ENCODE results near the gene PCDHB1. TPM values are rescaled to one million over a fixed set of nuclear protein-coding genes. Genes with fewer than 3 reads are reported as not detected.

Gene PCDHB1, protein sequence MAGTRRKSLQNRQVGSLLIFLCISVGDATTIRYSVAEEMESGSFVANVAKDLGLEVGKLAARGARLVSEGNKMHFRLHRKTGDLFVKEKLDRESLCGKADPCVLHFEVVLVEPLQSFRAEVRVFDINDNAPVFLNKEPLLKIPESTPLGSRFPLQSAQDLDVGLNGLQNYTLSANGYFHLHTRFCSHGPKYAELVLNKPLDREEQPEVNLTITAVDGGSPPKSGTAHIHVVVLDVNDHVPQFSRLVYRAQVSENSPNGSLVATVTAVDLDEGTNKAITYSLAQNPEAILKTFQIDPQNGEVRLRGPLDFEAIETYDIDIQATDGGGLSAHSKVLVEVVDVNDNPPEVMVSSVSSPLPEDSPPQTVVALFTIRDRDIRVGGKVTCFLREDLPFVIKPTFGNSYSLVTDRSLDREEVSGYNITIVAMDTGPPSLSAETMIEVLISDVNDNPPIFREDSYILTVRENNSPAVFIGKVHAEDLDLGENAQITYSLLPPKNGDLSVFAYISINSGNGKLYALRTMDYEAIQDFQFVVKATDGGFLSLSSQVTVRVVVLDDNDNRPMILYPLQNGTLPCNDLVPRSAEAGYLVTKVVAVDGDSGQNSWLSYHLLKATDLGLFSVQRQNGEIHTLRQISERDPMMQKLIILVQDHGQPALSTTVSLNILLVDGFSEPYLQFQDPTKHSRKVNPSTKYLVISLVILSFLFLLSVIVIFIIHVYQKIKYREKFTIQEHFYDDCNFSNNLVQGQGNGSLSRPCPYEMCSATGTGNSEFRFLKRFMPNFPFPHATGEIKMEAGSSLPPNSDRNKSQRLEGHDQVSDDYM
- polyA plus RNA-seq (ENCODE audit: insufficient read length) = 0.14 TPM

DNA sequence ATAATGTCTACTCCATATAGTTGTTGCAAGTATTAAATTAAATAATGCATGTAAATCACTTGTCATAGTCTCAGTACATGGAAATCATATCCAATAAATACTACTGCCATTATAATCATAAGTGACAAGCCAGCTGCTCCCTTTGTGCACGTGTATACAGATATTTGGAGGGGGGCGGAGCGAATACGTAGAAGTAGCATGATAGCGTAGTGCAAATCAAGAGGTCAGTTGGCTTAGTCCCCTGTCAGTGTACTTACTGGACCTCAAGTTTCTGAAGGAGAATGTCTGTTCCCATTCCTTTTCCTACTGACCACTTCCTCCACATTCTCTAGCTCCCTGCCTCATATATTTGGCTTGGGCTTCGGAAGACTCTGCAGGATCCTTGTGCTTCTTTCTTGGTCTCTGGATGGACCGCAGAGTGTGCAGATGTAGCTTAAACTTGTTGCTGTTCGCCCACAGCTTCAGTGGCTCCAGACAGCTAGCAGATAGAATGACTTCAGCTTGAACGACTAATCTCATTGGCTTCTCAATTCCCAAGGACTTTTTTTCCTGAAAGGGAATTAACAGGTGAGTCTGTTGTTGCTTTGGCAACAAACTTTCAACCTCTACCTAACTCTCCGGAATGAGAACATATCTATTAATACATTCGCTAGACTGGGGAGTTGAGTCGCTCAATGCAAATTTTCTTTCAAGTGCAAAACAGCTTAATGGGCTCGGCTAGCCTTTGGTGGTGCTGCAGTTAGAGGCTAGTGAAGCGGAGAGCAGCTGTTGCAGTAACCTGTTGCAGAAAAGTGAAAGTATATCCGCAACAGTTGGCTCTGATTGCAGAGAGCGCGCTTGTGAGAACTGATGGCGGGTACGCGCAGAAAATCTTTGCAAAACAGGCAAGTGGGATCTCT is at the start of gene PCDHB1:
Gene PCDHB1 (plus strand): TSS at position 753 of the 899 bp plus-strand sequence. CDS start 97 bp downstream, at position 850.
- DNase-seq = no peak

DNA sequence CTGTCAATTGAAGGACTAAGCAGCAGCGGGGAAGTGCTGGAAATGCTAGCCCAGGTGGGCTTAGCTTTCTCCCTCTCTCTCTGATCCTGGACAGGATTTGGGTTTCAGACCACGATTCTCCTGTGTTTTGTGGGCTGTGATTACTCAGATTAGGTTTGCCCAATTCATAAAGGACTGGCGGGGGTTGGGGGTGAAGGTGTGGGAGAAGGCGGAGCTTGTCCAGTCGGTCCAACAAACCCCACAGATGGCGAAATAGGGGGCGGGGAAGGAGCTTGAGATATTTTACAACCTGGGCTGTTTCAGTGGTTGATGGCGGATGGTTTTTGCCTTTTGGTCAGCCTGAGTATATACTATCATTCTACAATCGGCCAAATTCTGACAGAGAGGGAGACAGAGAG is 49.7 kb upstream of the PCDHB1 start:
- DNase-seq = no peak

DNA sequence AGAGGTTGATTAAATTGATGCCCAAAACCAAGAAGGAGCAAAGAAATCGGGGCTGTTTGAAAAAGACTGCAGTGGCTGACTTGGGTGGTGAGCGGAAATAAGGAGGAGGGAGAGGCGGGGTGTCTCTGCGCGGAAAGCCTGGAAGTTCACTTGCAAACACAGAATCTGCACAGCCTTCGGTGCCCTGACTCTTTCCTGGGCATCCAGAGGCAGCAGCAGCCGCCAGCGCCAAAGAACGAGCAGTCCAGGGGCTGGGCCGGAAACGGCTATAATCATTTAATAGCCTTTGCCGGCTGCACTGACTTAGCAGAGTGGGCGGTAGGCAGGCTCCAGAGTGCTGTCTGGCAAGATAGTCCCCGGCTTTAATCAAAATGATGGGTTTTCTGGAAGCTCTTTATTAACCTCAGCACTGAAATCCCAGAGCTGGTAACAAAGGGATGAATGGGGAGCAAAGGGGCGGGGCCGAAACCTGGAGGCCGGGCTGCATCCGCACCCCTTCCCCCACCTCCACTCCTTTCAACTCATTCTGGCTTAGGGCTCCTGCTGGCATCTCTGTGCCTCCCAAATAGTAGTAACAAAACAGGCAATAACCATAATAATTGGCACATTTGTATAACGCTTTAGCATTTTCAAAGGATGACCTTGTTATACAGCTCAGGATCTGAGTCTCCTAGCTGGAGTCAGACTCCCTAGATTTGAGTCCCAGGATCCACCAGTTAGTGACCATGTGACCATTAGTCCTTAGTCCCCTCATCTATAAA is 49.1 kb upstream of the PCDHB1 start:
- no peak for DNase-seq

DNA sequence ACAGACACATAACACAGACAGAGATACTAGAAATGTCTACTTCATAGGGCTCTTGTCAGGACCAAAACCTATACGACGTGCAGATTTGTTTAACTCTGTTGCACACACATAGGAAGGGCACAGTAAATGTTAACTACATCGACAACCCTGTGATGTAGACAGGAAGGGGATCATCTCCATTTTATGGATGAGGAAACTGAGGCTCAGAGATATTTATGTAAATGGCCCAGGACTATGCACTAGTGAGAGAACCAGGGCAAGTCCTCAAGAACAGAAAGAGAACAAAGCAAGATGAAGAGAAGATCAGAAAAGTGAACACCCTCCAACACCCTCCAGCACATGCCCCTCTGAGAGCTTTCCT is 48.6 kb upstream of the PCDHB1 start:
- no peak for DNase-seq

DNA sequence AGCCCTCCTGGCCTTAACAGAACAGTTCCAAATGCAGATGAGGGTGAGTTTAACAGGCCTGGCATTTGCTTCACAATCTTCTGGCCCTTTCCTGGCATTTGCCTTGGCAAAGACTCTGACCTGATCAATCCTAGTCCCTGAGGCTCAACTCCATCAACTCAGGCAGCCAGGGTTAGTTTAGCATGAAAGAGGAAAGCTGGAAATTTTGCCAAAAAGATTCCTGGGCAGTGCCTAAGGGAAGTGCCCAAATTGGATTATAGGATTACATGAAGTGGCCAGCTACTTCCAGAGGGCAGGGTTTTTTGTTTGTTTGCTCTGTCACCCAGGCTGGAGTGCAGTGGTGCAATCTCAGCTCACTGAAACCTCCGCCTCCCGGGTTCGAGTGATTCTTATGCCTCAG is 48.1 kb upstream of the PCDHB1 start:
- no peak for DNase-seq

DNA sequence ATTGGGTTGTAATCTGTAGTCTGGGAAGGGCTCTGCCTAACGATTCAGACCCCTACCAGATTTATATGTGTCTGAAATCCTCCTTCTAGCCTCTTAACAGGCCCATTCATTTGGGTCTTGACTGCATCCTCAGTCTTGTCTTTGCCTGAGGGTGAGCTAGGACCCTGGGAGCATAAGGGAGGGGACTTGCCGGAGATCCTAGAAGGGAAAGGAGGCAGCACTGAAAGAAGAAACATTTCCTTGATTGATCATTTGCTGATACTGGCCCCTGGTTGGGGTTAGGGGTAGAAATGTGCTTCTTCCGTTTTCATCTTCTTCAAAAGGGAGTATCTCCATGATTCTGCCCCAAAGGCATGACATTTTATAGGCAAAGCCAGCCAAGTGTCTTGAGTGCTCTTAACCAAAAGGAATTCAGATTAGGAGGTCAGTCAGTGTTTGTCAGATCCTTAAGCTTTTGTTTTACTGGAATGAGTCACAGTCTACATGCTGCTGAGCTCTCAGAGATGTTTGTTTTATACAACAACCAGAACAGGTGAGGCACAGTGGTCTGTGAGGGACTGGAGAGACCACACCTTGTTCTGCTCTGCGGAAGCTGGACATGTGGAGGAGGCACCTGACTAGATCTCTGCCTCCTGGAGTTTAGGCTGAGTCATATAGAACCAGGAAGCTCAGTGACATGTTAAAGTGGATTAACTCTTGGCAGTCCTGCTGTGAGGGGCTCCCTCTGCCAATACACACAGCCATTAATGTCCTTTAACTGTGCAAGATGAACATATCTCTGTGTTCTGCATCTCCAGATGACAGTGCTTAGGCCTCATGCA is 47.2 kb upstream of the PCDHB1 start:
- no peak for DNase-seq

DNA sequence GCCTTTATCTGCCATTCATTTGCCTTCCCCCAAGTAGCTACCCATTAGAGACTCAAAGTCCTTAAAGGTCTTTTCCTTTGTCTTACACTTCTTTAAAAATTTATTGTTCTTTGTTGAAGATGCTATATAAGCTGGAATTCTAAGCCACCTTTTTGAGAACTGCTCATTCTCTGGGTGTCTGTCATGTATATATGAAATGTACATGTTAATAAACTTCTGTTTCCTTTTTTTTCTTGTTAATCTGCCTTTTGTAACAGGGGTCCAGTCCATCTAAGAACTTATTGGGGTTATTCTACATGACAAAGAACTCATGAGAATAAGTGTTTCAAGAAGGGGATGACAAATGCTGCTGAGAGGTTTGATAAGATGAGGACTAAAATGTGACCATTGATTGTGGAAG is 43.4 kb upstream of the PCDHB1 start:
- no peak for DNase-seq

DNA sequence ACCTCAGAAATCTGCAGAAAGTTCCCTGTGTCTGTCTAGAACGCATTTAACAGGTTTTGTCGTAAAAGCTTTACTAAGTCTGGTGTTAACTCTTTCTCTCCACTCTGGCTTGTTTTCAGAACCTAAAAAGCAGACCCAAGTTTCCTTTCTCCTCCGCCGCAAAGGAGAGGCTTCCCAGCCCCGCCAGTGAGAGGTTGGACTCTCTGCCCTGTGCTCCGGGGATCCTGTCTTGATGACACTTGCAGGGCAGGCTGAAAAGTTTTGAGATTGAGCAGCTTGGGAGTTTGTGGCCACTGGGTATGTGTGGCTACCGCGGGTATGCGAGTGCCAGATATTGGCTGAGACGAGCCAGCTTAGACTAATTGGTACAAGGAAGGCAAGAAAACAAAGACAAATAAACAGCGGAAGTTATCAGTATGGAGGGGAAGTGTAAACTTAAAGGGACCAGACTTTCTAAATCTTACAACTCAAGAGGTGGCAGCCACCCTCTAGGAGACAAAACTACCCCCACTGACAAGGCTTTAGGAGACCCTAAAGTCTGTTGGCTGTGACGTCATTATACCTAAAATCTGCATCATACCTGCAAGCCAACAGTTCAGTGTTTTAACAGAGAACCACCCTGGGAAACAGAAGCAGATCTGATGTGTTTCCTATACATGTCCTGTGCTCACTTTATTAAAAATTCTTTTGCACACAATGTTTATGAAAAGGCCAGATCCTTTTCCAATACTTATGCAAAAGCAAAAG is 41.0 kb upstream of the PCDHB1 start:
- DNase-seq = no peak

DNA sequence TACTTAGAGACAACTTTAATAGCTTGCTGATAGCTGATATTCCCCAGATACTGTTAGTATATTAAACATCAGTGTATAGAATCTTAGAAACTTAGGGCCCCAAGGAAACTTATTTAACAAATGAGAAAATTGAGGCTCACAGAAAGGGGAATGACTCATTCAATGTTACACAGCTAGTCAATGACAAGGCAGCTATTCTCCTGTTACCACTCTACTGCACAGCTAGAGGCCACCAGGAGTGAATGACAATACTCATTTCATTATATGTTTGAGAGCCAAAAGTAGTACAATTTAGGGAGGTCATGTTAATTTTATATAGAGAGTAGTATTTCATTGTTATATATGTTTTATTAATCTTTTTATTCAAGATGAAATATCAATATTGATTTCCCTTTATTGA is 33.2 kb upstream of the PCDHB1 start:
- no peak for DNase-seq

DNA sequence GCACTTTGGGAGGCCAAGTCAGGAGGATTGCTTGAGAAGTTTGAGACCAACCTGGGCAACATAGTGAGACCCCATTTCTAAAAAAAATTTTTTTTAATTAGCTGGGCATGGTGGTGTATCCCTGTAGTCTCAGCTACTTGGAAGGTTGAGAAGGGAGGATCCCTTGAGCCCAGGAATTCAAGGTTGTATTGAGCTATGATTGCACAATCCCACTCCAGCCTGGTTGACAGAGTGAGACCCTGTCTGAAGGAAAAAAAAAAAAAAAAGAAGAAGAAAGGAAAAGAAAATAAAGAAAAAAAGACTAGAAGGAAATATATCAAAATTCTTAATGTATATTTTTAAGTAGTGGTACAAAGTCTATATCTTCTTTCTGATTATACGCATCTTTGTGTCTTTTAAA is 28.8 kb upstream of the PCDHB1 start:
- no peak for DNase-seq

DNA sequence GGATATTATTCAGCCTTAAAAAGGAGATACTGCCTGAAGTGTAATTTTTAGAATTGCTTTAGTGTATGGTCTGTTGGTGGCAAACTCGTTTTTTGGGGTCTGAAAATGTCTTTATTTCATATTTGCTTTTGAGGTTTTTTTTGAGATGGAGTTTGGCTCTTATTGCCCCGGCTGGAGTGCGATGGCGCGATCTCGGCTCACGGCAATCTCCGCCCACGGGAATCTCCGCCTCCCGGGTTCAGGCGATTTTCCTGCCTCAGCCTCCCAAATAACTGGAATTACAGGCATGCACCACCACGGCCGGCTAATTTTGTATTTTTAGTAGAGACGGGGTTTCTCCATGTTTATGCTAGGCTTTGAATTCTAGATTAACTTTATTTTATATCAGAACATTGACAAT is 20.2 kb upstream of the PCDHB1 start:
- no peak for DNase-seq

DNA sequence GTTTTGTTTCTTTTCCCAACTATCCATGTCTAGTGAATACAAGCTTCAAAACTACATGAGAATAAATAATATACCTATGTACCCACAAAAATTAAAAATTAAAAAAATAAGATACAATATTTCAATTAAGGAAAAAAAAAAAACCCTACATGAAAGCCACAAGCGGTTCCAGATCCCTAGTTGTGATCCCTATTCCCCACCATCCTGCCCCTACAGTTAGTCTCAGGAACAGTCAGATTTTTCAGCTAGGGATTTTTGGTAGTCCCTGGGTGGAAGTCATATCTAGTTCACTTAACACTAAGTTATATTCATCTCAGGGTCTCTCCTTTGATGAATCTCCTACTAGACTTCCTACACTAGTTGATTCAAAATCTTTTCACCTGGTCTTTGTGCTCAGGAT is 18.5 kb upstream of the PCDHB1 start:
- no peak for DNase-seq

DNA sequence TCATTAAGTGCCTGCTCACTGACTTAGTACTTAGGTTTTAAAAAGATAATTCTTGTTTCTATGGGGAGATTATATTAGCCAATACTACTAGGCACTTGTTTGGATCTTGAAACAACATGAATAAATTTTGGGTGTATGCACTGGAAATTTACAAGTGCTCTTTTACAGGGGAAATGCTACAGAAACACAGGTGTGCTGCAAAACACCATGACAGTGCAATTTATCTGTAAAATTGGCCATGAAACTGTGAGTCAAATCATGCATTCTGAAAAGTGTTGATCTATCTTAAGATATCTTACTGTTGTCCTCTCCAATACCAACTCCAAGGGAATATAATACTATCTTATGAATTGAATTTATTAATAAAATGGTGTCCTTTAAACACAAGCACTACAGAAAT is 12.1 kb upstream of the PCDHB1 start:
- DNase-seq = no peak

DNA sequence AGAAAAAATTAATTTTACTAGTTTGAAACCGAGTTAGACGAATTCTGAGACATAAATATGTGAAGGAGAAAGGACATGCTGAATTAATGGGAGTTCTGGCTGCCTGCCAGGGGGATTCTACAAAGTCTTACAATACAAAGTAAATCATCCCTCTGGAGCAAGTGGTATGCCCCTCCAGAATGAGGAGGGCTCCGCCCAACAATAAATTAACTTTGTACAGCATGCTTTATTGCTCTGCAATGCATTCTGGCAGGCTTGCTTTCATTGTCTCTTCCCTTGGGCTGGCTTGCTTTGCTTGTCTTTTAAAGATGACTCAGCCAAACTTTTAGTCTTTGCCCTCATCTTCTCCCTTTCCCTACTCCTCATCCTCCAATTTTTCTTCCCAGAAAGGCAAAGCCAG is 11.7 kb upstream of the PCDHB1 start:
- DNase-seq = no peak

DNA sequence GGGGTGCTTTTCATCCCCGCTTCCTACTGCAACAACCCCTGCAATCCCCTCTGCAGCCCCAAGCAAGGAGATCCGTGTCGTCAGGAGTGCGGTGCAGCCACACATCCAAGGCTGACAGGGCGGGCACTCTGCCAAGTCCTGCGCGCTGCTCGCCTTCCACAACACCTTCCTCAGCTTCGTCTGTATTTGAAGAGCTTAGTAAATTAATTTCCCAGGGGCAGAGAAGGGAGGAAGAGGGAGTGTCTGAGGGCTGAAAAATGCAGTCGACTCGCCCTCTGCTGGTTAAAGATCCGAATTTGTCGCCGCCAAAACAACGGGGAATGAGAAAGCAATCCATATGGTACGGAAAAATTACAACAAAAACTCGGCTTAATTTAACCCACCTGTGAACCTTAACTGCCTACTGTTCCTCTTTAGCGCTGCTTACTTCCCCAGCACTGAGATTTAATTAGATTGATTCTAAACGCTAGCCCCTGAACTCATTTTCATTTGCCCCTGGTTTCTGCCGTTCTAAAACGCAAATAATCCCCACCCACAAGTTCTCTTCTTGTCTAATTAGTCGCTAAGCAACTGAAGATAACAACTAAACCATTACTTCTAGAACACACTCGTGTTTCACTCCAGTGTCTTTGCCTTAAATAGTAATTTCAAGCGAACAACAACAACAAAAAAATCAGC is 10.9 kb upstream of the PCDHB1 start:
- DNase-seq = peak; percentile 10

DNA sequence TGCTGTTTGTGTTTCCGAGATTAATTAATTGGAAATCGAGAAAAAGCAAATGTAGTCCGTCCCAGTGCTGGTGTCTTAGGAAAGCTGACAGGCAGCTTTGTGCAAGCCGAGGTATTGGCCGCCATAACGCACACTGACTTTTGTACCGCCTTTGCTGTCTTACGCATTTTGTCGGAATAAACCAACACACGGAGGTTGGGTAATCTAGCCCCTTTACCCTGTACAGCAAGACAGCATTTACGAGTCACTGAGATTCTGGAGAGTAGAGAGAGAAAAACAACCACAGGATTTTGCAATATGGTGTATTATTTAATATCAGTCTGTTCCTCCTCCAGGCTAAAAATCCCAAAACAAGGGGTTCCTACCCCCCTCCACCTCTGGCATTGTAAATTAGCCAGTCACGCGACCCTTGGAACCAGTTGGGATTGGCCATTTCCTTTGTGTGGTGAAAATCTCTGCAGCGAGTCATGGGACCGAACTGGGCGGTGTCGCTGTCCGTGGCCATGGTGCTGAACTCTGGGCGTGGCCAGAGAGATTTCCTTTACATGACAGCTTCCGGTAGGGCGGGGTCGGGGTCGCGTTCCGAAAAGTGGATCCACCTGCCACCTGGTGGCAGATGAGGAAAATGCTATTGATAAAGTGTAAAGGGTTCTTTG is 10.3 kb upstream of the PCDHB1 start:
- DNase-seq = peak; percentile 84

DNA sequence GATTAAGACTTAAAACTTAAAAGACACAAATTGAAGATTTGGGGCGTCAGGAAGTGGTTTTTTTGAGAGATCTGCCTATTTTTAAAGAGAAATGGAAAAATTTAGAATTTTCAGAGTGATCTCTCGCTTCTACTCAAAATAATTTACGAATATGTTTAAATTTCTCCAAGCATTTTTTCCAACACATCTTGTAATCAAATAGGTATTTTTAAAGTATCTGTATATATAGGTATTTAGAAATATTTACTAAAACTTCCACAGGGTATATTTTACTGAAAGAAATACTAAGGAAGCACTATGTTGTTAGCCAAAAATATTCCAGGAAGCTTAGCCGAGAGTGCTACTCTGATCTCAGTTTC is 9.8 kb upstream of the PCDHB1 start:
- DNase-seq = no peak

DNA sequence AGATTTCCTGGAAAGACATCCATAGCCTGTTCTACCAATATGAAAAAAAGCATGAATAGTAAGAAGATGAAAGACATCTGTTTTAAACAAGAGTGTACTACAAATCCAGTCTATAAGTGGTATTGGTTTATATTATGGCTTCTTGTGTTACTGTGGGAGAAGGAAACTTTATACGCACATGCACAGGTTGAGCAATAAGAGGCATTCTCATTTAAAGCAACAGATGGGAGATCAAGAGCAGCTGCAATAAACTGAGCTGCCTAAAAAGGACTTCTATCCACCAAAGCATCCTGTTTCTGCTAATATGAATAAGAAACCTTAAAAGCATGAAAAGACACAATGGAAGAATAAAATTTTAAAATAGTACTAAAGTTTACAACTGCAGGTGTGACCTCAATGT is 8.6 kb upstream of the PCDHB1 start:
- no peak for DNase-seq

DNA sequence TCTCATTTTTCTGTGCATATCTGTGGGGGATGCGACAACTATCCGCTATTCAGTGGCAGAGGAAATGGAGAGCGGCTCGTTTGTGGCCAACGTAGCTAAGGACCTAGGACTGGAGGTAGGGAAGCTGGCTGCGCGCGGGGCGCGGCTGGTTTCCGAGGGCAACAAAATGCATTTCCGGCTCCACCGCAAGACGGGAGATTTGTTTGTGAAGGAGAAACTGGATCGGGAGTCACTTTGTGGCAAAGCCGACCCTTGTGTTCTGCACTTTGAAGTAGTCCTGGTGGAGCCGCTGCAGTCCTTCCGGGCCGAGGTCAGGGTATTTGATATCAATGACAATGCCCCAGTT is 320 bp downstream of the PCDHB1 start:
- DNase-seq = no peak

DNA sequence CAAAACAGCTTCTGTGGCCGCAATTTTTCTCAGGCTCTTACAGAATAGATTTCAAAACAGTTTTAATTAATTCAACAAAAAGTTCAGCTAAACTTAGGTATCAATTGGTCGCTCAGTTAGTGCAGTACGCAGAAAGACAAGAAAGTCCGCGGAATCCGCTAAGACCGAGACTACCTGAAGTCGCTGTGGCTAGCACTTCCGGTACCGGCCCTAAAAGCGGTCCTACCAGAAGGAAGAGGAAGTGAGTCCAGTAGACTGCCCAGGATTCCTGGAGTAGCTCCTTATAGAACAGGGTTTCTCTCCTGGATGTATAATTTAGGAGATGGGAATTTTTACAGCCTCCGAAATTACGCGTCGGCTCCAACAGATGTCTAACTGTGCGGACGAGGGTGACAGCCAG is 26.7 kb downstream of the PCDHB1 start:
- no peak for DNase-seq

Measured in hindlimb muscle (tissue), 1 donor.